PC-3 (cell line): Measurements from ENCODE around the gene BCCIP.

Experiments used
- EZH2 ChIP-seq: fragments of 300-600 bp; sonication (generic); IDR thresholded peaks from one replicate; pipeline ENCODE4 v1.6.1; 2017; ENCODE audit warnings: antibody characterized with exemption, mild to moderate bottlenecking, low read length; ENCODE audit not compliant: unreplicated experiment
- TF ChIP-seq, protein P1 (sequence below): fragments of 300-600 bp; sonication (generic); conservative IDR thresholded peaks from 2 replicates; pipeline ENCODE4 v1.5.1; 2017; ENCODE audit warnings: antibody characterized with exemption, low read depth, mild to moderate bottlenecking, low read length

DNA sequence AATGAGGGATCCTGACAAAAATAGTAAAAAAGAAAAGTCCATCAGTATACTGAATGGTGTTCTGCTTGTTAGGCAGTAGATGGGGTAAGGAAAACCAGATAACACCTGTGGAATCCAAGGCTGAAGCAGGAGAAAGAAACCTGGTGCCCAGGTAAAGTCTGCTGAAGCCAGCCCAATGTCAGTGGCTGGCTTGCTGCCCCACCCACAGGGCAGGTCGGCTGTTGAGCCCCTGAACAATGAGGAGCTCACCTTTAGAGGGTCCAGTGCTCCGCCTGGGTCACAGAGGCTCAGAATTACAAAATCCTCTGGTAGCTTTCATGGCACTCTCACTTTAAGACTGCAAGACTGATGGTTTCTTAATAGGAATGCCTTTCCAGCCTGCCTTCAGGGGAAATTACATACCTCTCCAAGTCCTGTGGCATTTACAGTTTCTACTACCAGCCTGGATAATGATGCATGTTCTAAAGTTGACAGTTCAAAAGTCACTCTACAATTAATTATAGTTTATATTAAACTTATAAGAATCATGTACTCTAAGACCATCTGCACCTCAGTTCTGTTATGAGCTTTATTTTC lies 33.9 kb downstream of the BCCIP start:
- TF ChIP-seq, protein P1, sequence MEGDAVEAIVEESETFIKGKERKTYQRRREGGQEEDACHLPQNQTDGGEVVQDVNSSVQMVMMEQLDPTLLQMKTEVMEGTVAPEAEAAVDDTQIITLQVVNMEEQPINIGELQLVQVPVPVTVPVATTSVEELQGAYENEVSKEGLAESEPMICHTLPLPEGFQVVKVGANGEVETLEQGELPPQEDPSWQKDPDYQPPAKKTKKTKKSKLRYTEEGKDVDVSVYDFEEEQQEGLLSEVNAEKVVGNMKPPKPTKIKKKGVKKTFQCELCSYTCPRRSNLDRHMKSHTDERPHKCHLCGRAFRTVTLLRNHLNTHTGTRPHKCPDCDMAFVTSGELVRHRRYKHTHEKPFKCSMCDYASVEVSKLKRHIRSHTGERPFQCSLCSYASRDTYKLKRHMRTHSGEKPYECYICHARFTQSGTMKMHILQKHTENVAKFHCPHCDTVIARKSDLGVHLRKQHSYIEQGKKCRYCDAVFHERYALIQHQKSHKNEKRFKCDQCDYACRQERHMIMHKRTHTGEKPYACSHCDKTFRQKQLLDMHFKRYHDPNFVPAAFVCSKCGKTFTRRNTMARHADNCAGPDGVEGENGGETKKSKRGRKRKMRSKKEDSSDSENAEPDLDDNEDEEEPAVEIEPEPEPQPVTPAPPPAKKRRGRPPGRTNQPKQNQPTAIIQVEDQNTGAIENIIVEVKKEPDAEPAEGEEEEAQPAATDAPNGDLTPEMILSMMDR: no peak
- TF ChIP-seq EZH2: no peak
